Measurements from ENCODE around the gene TMEM138. TPM values are rescaled to one million over a fixed set of nuclear protein-coding genes. Genes with fewer than 3 reads are reported as not detected.

The TMEM138 gene
- total RNA-seq, 1 experiment from 2014 or later: 43.6 TPM

DNA sequence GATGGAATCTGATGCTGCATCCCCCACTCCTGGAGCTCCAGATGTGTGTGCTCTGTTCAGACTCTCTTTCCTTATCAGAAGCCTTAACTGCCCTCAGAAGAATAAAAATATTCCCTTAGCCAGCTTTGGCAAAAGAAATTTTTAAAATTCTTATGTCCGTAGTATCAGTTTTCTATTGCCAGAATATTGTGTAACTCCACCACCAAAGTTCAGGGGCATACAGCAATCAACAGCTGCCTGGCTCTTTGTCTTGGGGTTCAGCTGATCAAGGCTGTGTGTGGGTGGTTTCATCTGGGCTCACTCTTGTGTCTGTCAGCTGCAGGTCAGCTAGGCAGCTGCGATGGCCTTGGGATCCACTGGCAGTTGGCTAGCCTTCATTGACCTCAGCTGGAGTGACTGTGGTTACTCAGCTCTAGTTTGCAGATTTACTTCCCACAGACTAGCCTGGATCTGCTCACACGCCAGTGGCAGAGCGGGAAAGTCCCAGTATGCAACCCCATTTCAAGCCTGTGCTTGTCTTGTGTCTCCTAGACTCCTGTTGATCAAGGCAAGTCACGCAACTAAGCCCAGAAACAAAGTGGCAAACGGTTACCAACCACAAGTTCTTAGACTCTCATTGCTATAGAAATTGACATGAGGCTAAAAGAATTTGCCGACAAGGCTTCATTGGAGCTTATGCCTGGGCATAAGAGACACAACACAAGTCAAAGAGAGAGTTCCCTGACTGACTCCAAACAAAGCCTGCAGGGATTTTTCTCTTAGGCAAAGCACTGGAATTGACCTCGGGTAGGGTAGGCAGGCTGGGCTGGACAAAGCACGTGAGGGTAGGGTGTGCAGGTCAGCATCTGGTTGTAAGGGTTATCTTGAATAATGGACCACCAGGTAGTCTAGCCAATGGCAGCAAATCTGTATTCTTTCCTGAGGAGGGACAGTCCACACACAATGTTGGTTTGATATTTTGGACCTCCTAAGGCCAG, 7.5 kb downstream of the TMEM138 start:
- no peak overlapping the region; a peak in 1 of 7 replicates for H3K27ac Mint-ChIP-seq
- no peak overlapping the region for H2BK20ac ChIP-seq (ENCODE audit: low read depth, low read length, poor library complexity, severe bottlenecking)
- no peak overlapping the region for H3T11ph ChIP-seq (ENCODE audit: low read length)
- H3K23ac ChIP-seq (ENCODE audit: insufficient read length, low read depth, low read length): no peak overlapping the region
- H2AK5ac ChIP-seq (ENCODE audit: insufficient read length, low read length): no peak overlapping the region
- no peaks in the 10 kb centered on the region for H3K27me3 ChIP-seq (ENCODE audit: insufficient read depth, low read length)
- no peak overlapping the region for H3K4me3 Mint-ChIP-seq
- H3K4ac ChIP-seq (ENCODE audit: low read depth, low read length): no peak overlapping the region
- H3K36me3 Mint-ChIP-seq (ENCODE audit: insufficient read depth in 1 of 3, low read depth in 3 of 3): peaks cover 68 to 92% (median 87%) of the 10 kb centered on the region in 3 experiments
- H3K4me2 ChIP-seq (ENCODE audit: insufficient read depth, insufficient read length, low read length): no peak overlapping the region
- no peaks in the 10 kb centered on the region for H4K20me1 ChIP-seq (ENCODE audit: control insufficient read depth, insufficient read depth, insufficient read length)
- no peak overlapping the region for H4K8ac ChIP-seq (replicated peaks; ENCODE audit: insufficient read length, low read depth, low read length)
- H3K79me1 ChIP-seq (ENCODE audit: insufficient read depth, low read depth, low read length, poor library complexity, severe bottlenecking): no peaks in the 10 kb centered on the region
- H3K23me2 ChIP-seq (ENCODE audit: insufficient read length, low read depth, low read length, poor library complexity, severe bottlenecking): no peaks in the 10 kb centered on the region
- H3K4me1 Mint-ChIP-seq: no peaks in the 10 kb centered on the region
- H2BK12ac ChIP-seq (ENCODE audit: insufficient read length, low read depth, low read length): no peak overlapping the region
- H3K56ac ChIP-seq (ENCODE audit: insufficient read length, low read depth, low read length): no peak overlapping the region
- H4K5ac ChIP-seq (ENCODE audit: insufficient read length, low read depth, low read length): no peak overlapping the region
- TF ChIP-seq, protein P1, sequence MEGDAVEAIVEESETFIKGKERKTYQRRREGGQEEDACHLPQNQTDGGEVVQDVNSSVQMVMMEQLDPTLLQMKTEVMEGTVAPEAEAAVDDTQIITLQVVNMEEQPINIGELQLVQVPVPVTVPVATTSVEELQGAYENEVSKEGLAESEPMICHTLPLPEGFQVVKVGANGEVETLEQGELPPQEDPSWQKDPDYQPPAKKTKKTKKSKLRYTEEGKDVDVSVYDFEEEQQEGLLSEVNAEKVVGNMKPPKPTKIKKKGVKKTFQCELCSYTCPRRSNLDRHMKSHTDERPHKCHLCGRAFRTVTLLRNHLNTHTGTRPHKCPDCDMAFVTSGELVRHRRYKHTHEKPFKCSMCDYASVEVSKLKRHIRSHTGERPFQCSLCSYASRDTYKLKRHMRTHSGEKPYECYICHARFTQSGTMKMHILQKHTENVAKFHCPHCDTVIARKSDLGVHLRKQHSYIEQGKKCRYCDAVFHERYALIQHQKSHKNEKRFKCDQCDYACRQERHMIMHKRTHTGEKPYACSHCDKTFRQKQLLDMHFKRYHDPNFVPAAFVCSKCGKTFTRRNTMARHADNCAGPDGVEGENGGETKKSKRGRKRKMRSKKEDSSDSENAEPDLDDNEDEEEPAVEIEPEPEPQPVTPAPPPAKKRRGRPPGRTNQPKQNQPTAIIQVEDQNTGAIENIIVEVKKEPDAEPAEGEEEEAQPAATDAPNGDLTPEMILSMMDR (conservative IDR thresholded peaks at IDR 0.05): no peak
- no peak overlapping the region for H4K91ac ChIP-seq (ENCODE audit: insufficient read length, low read depth, low read length)
- H3K27ac ChIP-seq (ENCODE audit: insufficient read length, low read depth, low read length): no peak overlapping the region
- no peak overlapping the region for H3K18ac ChIP-seq (ENCODE audit: insufficient read length, low read depth, low read length)
- no peaks in the 10 kb centered on the region for H3K79me2 ChIP-seq (ENCODE audit: insufficient read depth, low read length)
- H2AFZ ChIP-seq (ENCODE audit: low read length): no peak overlapping the region
- no peak overlapping the region for H2BK5ac ChIP-seq (ENCODE audit: insufficient read length, low read length)
- no CpG with 5 or more reads among the region's 9 CpGs for WGBS (ENCODE audit: extremely low coverage, insufficient read length, low lambda C conversion rate)
- H3K9ac ChIP-seq (ENCODE audit: extremely low read depth, insufficient read length, low read length): no peak overlapping the region
- H3K27me3 Mint-ChIP-seq (ENCODE audit: low read depth): no peaks in the 10 kb centered on the region
- no peak overlapping the region for H2BK120ac ChIP-seq (ENCODE audit: low read depth, low read length, poor library complexity, severe bottlenecking)
- H3K4me1 ChIP-seq (ENCODE audit: insufficient read depth, low read length): no peaks in the 10 kb centered on the region
- no peak overlapping the region for H3K14ac ChIP-seq (ENCODE audit: insufficient read depth, low read length)
- DNase-seq: no peak
- peaks cover 29 to 33% of the 10 kb centered on the region in 2 experiments for H3K9me3 Mint-ChIP-seq
- peaks cover 12% of the 10 kb centered on the region for H3K9me3 ChIP-seq (ENCODE audit: control insufficient read depth, low read depth, low read length)
- no peak overlapping the region for H2BK15ac ChIP-seq (ENCODE audit: low read depth, low read length)
